M059J (cell line): Measurements from ENCODE around the gene CFAP69. TPM values are rescaled to one million over a fixed set of nuclear protein-coding genes. Genes with fewer than 3 reads are reported as not detected.
"Not testable (repeated sequence)": the region's sequence is repeated elsewhere in the genome, so short reads cannot be mapped to it uniquely, and the experiment has no call there.

Experiments used
- DNase-seq: peaks from one replicate; pipeline ENCODE4 v3.0.0-alpha.2; 2012; ENCODE audit warnings: low read depth
- total RNA-seq: library from RNA; depleted of rRNA; stranded (reverse); fragments of >200 nt; shearing (Covaris generic); gene quantifications from 2 replicates; pipeline ENCODE4 v1.2.3, GENCODE V29; 2014

The CFAP69 gene
- total RNA-seq, 1 experiment from 2014 or later, result 3.2 TPM

GRCh38 chr7:90231304-90231703 is 13.7 kb upstream of the CFAP69 start:
- no peak for DNase-seq

GRCh38 chr7:90232430-90232829 is 12.5 kb upstream of the CFAP69 start:
- no peak for DNase-seq

- DNase-seq, result no peak
Observed at GRCh38 chr7:90233569-90233968, 11.4 kb upstream of the CFAP69 start.

GRCh38 chr7:90236721-90237289 is 8.2 kb upstream of the CFAP69 start:
- DNase-seq, result no peak

DNA sequence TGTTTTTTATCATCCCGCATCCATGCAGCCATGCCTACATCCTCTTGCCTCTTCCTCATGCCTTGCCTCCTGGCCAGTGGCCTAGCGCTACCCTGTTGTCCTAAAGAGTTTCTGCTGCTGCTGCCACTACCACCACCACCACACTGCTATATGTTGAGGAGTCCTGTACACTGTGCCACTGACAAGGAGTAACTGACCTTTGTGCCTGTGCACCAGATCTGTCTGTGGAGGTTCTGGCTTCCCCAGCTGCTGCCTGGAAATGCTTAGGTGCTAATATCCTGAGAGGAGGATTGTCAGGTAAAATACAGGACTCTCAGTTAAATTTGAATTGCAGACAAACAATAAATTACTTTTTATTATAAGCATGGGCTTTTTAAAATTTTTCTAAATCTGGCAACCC is 7.0 kb upstream of the CFAP69 start:
- DNase-seq, result no peak

- no peak for DNase-seq
Observed at GRCh38 chr7:90238583-90238982, 6.4 kb upstream of the CFAP69 start.

DNA sequence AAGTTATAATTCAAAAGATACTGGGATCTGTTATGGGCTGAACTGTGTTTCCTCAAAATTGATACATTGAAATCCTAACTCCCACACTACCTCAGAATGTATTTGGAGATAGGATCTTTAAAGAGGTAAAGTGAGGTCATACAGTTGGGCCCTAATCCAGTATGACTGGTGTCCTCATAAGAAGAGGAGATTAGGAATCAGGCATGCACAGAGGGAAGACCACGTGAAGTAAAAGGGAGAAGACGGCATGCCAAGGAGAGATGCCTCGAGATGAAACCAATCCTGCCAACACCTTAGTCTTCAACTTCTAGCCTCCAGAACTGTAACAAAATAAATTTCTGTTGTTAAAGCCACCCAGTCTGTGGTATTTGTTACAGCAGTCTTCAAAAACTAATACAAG is 5.9 kb upstream of the CFAP69 start:
- DNase-seq, result peak; percentile 25

DNA sequence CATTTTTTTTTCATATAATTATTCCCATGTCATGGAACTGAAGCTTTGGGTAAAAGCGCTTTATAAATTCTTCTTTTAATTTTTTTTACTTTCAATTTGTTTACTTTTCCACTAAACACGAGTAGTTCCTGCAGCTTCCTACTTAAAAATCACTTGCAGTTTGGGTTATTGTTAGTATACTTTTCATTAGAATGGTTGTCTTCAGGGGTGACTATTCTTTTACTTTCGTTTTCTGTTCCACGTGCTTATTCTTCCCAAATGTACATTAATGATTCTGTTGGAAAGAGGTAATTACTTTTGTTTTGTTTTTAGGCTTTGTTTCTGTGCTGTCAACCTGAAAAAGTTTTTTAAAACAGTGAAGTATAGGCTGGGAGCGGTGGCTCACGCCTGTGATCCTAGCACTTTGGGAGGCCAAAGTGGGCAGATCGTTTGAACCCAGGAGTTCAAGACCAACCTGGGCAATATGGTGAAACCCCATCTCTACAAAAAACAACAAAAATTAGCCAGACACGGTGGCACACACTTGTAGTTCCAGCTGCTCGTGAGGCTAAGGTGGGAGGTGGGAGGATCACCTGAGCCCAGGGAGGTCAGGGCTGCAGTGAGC is 5.2 kb upstream of the CFAP69 start:
- DNase-seq, result peak; percentile 33

DNA sequence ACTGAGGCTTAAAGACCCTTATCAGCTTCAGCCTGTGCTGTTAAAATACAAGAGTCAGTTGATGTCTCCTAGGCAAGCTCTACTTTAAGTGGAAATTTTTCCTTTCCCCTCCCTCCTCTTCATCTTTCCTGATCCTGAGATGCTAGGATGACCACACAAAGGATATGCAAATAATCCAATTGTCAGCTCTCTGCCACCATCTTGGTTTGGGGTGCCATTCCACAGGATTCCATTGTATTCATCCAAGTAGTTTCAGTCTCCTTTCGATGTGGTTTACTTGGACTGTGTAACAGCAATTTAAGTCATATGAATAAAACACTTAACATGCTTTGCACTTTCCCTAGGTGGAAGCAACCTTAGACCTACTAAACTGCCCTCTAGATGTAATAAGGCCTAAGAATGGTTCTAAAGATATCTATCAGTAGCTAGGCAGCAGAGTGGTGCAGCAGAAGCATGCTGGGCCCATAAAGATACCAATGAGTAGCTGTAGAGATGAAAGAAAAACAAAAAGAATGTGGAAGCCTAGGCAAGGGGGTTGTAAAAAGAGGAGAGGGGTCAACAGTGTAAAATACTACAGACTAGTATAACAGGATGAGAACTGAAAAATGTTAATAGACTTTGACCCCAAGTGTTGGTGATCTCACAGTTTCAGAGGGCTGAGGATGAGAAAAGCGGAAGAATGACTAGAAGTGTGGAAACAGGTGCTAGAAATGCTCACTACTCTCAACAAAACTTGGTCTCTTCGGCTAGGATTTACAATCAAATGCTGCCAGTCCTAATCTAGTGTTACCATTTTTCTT is 2.4 kb upstream of the CFAP69 start:
- DNase-seq, result no peak

DNA sequence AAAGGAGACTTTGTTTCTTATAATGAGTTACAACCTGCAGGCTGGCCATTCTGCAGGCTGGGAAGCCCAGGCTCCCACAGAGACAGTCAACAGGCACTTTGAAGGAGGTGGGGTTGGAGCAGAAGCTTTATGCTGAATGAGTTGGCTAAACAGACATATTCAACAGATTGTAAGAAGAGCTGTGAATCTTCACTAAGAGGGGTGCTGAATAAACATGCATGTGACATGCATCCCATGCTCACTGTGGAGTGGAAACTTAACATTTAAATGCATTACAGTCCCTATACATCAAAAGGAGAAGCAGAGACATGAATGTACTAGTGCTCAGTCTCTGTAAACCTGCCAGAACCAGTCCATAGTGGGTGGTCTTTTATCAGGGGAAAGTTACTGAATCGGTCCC is 1.4 kb upstream of the CFAP69 start:
- DNase-seq, result no peak

GRCh38 chr7:90244565-90244908 is 437 bp upstream of the CFAP69 start:
- no peak for DNase-seq

GRCh38 chr7:90246171-90246570 is 1.2 kb downstream of the CFAP69 start:
- DNase-seq, result no peak

- DNase-seq, result no peak
Observed at GRCh38 chr7:90248706-90249105, 3.7 kb downstream of the CFAP69 start.

GRCh38 chr7:90250601-90251303 is 5.8 kb downstream of the CFAP69 start:
- DNase-seq, result peak; percentile 87

GRCh38 chr7:90251304-90251635 is 6.3 kb downstream of the CFAP69 start:
- DNase-seq, result no peak

DNA sequence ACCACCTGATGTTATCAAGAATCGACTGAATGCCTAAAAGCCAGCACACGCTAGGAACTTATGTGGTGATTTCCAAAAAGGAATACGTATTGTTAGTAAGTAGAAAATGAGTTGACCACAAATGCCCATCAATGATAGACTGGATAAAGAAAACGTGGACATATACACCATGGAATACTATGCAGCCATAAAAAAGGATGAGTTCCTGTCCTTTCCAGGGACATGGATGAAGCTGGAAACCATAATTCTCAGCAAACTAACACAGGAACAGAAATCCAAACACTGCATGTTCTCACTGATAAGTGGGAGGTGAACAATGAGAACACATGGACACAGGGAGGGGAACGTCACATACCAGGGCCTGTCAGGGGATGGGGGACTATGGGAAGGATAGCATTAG is 11.0 kb downstream of the CFAP69 start:
- DNase-seq, result not testable (repeated sequence)

DNA sequence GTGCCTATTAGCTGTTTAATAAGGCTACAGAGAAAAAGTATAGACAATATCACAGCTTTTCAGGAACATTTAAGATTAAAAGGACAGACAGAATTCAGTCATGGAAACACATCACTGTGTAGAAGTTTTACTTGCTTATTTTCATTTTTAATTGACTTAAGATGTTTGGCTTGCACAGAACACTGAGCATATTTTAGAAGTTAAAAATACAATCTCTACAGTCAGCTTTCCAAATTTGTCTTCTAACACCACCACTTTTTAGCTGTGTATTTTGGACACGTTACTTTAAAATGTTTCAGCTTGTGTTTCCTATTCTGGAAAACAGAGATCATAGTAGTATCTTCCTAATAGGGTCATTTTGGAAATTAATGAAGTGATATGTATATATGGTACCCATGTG is 11.8 kb downstream of the CFAP69 start:
- DNase-seq, result no peak

DNA sequence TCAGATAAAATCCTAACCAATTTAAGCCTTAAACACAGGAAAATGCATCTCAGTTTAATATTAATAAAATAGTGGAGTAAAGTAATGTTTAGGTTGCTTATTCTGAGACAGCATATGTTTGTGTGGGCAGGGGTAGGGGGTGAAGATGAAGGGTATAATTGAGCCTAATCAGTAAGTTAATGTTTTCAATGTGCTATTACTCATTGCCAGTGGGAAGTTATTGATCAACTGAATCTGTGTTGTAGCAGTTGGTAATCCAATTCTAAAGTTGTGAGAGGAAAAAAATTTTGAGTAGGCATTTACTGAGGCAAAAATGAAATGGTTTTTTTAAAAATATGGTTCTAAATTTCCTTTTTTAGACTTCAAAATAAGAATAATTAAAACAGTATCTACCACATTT is 16.5 kb downstream of the CFAP69 start:
- no peak for DNase-seq

DNA sequence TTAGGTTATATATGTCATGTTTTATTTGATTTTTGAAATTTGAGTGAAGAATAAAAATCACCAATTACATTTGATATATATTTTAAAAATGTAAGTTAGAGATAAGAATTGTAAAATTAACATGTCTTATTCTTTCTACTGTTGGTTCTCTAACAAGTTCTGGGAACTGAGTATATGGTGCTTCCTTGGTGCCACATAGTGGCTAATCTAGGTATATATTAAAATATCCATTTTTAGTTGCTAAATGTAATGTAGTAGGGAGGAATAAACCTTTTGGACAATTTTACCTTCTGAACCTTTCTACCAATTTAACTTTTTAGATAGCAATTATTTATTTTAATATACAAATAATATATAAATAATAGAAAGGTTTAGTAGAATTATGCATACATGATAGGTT is 17.5 kb downstream of the CFAP69 start:
- peak; percentile 58 for DNase-seq

- DNase-seq, result no peak
Observed at GRCh38 chr7:90266808-90267207, 21.8 kb downstream of the CFAP69 start.

DNA sequence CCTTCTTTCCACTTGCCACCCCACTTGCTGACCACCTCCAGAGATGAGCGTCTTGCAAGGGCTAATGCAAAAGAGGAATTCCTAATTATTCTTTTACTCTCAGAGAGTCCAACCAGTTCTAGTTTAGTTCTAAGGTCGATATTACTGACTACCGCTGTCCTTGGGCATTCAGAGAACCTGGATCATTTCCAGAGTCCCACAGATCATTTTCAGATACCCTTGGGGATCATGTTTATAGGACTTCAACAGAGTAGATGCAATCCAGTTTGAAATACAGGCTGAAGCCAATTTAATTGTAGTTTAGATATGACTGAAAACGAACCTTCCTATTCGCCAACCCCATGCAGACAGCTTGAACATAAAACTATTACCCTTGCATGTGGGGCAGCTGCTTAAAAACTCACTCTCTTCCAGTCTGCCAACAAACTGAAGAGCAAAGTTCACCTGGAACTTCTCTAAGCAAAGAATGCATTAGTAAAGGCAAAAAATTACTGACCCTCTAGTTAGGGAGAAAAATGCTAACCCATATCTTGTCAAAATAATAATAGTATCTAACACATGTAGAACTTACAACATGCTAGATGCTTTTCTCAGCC is 22.4 kb downstream of the CFAP69 start:
- no peak for DNase-seq

GRCh38 chr7:90269163-90269562 is 24.2 kb downstream of the CFAP69 start:
- no peak for DNase-seq
